Daoy (cell line): Measurements from ENCODE around the gene GALNT9. TPM values are rescaled to one million over a fixed set of nuclear protein-coding genes. Genes with fewer than 3 reads are reported as not detected.
"Not testable (repeated sequence)": the region's sequence is repeated elsewhere in the genome, so short reads cannot be mapped to it uniquely, and the experiment has no call there.

Experiments
- DNase-seq: peaks from one replicate; pipeline ENCODE4 v3.0.0-alpha.2; 2015; ENCODE audit warnings: low read depth
- total RNA-seq: library from RNA; depleted of rRNA; stranded (reverse); fragments of >200 nt; shearing (Covaris generic); gene quantifications from 2 replicates; pipeline ENCODE4 v1.2.3, GENCODE V29; 2014; rRNA removed

GALNT9 gene
- total RNA-seq, result 0.29 TPM in 1 of 2 replicates, not detected in the other

DNA sequence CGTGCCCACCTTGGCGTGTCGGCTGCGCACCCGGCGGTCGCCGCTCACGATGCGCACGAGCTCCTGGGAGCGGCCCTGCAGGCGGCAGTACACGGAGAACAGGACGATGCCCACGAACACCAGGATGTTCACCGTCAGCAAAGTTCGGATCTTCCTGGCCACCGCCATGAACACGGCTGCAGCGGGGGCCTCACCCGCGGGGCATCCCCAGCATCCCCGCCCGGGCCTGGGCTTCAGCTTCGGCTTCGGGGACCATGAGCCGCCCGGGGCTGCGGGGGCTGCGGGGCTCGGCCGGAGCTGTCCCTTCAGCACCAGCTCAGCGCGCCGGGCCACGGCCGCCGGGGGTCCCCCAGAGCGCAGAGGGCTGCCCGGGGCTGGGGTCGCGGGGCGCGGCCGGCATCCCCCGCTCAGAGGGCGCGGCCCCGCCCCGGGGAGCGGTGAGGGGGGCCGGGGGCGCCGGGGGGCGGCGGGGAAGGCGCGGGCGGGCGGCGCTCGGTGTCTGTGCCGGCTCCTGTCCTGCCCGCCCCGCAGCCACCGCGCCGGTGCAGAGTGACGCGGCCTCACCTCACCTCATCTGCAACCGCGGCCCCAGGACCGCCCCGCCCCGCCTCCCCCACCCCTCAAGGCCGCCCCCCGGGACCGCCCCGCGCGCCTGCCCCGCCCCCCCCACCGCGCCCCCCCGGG lies at the start of gene GALNT9:
Gene GALNT9 (minus strand): TSS at position 554 of the 684 bp plus-strand sequence. CDS start 386 bp downstream, at position 168.
- DNase-seq, result no peak

DNA sequence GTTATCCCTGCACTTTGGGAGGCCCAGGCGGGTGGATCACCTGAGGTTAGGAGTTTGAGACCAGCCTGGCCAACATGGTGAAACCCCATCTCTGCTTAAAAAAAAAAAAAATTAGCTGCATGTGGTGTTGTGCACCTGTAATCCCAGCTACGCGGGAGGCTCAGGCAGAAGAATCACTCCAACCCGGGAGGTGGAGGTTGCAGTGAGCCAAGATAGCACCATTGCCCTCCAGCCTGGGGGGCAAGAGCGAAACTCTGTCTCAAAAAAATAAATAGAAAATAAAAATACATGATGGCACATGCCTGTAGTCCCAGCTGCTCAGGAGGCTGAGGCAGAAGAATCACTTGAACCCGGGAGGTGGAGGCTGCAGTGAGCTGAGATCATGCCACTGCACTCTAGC lies 49.7 kb upstream of the GALNT9 start:
- DNase-seq, result not testable (repeated sequence)

DNA sequence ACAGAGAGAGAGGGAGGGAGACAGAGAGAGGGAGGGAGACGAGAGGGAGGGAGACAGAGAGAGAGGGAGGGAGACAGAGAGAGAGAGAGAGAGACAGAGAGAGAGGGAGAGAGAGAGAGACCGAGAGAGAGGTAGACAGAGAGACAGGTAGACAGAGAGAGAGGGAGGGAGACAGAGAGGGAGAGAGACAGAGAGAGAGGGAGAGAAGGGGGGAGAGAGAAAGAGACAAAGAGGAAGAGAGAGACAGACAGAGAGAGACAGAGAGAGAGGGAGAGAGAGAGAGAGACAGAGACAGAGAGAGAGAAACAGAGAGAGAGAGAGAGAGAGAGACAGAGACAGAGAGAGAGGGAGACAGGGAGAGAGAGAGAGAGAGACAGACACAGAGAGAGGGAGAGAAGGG lies 47.8 kb upstream of the GALNT9 start:
- DNase-seq, result no peak

DNA sequence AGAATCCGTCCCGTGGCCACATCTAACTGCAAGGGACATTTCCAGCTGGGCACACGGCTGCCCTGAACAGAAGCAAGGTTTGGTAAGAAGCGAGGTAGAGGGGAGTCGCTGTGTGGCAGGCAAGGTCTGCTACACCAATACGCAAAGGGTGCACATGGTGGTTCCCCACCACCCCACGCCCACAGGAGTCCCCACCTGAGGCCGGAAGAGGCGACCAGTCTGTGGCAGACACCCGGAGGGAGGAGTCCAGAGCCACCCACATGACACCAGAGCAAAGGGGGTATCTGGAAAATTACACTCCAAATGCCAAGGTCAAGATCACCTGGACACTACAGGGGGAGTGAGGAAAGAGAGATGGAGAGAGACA lies 47.1 kb upstream of the GALNT9 start:
- no peak for DNase-seq

DNA sequence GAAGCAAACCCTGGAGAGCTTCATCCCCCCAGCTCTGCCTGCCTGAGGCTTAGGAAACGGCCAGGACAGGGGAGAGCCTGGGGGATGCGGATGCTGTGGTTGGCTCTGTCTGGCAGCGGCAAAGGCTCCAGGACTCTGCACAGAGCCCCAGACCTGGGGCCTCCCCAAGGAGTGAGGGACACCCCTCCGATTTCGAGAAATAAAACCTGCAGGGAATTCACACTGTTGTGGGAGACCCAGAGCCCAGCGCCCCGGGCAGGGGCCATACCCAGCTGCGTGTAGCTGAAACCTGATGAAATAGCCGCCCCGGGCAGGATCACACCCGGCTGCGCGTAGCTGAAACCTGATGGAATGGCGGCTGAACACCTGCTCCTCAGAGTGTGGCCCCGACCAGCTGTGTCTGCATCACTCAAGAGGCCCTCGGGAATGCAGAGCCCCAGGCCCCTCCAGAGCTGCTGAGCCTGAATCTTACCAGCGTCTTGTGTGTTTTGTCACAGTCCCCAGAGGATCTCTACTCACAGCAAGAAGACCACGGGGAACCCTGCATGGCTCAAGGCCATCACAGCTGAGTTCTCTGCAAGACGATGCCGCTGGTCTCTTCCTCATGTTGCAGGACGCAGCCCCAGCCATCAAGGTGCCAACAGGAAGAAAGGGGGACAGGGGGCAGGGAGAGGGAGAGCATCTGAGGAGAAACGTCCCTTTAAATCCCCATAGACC lies 46.5 kb upstream of the GALNT9 start:
- DNase-seq, result no peak

DNA sequence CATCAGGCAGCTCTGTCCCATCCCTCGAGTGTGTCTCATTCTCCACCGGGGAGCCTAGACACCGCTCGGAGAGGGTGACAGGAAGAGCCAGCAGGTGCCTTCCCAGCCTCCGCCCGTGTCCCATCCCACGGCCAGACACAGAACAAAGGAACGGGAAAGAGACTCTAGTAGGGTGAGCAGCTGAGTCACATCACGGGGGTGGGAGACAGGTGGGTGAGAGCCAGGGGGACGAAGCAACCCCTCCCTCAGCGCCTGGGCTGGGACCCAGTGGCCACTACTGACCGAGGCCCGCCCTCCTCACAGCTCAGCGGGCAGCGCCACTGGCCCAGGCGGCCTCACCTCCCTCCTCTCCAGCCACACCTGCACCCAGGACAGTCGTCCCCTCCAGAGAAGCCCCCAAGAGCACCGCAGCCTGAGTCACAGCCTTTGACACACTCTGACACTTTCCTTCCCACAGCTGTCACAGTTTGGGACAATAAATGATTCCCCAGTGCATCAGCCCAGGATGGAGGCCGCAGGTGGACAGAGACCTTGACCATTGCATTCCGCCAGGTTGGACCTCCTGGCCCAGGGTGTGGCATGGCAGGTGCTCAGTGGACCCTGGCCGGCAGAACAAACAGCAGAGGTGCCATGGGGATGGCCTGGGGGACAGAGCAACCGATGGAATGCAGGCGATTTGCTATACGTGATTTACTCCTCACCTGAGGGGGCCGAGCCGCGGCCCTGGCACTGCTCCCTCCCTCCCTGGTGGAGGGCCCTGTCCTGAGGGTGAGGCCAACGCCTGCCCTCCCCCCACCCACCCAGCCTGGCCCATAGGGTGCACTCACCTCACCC lies 45.4 kb upstream of the GALNT9 start:
- no peak for DNase-seq

DNA sequence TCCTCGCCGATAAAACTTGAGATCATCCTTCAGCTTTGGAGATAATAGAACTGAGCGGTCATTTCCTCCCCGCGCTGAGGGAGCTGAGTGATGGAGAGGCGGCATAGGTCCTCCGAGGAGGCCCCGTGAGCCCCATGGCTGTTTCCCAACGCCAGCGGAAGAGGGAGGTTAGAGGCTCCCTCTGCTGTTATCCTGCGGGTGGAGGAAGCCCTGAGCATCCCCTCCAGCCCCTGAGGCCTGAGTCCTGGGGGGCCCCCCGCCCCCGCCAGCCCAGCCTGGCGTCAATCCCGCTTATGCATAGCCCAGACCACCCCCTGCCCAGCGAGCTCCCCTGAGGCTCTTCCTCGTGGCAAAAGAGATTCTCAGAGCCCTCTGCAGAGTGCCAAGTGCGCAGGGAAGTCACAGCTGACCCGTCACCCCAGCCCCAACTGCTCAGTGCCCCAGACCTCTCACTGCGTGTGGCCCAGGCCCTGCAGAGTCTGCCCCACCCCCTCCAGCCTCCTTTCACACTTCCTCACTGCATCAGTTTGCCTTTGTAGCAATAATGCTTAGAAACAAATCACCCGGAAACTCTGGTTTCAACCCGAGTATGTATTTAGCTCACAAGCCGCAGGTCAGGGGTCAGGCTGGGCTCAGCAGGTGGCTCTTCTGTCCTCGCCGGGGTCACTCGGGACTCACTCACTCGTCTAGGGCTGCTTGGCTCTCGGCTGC lies 44.7 kb upstream of the GALNT9 start:
- DNase-seq, result peak; percentile 26

DNA sequence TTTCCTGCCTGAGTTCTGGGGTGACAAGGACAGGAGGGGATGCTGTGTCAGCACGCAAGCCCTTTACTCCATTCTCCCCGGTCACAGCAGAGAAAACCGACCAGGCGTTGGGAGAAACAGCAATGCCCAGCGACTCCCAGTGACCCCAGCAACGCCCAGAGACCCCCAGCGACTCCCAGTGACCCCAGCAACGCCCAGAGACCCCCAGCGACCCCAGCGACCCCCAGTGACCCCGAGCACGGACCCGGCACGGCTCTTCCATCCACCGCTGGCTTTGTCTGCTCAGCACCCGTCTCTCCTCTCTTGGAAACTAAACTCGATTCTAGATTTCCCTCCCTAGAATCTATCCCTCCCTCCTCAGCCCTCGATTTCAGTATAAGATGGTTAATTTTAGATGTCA lies 38.5 kb upstream of the GALNT9 start:
- DNase-seq, result no peak

DNA sequence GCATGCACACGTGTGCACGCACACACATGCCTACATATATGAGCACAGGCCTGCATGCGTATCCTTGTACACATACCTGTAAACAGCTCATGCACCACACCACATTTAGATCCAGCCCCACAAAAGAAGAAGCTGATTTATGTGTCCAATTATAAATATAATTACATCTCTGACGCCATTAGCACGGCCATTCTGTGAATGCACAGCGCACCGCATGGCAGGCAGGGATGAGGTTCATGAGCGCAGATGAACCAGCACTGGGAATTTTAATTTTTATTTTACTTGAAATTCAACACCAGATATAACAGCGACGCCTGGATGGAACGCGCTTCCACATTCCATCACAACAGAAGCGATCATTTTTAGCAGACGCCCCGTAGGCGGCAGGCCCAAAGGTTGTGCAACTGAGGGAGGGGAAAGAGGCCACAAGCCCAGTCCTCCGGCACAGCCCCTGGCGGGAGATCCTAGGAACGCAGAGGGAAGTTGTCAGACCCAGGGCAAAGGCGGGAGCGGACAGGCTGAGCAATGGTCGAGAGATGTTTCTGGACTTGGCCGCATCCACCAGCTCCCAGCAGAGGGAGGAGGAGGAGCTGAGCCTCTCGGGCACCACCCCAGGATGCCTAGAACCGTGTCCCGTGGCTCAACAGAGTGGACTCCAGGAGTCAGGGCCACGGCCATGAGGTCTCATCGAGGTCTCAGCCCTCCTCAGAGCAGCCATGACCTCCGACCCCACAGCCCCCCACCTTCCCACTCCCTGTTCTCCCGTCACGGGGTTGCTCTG lies 37.9 kb upstream of the GALNT9 start:
- DNase-seq, result no peak

DNA sequence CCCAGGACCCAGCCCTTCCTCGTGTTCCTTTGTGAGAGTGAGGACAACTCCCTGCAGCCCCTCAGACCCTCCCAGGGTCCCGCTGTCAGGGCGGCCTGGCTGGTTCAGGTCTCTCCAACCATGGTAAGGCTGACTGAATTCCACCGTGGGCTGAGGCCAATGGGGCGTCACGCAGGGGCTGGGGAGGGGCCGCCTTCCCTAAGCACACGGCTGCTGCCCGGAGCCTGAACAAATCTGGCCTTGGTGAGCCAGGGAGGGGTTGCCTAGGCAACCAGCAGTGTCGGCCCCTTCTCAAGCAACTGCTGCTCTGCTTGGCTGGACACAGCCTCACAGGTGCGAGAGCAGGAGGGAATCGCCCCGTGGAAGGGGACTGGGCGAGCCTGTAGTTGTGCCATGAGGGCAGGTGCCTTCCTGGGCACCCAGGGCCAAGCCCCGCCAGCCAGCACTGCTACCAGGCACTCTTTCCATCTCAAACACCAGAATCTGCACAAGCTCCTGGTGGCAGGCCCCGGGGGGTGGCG lies 37.0 kb upstream of the GALNT9 start:
- no peak for DNase-seq

DNA sequence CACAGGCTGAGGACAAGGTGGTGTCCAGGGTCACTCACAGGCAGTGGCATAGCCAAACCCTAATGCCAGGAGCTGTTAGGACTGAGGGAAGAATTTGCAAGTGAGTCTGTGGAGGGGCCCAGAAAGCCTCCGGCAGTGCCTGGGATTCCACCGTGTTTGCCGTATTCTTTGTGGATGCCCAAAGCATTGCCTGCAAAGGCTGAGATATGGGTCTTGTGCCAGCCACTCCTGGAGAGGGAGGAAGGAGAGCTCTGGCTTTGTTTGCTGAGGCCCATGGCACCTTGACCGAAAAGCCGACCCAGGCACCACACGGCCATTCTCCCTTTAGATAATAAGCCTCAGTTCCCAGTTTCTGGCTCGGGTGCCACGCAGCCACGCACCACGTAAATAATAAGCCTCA lies 35.8 kb upstream of the GALNT9 start:
- no peak for DNase-seq

DNA sequence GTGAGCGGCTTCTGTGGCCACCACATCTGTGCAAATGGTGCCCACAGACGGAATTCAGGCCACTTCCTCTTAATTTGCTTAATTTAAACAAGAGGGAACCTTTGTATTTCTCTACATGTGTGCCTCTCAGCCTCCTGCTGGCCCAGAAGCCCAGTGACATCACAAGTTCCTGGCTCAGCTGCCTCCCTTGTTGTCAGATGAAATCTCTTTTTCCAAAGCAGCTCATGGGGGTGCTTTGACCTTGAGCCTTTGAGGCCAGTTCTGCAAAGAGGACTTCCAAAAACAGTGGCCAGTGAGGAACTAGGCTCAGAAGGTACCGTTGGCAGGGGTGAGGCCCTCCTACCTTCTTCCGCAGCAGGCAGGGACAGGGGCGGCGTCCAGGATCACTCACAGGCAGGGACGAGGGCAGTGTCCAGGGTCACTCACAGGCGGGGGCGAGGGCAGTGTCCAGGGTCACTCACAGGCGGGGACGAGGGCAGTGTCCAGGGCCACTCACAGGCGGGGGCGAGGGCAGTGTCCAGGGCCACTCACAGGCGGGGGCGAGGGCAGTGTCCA lies 35.0 kb upstream of the GALNT9 start:
- no peak for DNase-seq

DNA sequence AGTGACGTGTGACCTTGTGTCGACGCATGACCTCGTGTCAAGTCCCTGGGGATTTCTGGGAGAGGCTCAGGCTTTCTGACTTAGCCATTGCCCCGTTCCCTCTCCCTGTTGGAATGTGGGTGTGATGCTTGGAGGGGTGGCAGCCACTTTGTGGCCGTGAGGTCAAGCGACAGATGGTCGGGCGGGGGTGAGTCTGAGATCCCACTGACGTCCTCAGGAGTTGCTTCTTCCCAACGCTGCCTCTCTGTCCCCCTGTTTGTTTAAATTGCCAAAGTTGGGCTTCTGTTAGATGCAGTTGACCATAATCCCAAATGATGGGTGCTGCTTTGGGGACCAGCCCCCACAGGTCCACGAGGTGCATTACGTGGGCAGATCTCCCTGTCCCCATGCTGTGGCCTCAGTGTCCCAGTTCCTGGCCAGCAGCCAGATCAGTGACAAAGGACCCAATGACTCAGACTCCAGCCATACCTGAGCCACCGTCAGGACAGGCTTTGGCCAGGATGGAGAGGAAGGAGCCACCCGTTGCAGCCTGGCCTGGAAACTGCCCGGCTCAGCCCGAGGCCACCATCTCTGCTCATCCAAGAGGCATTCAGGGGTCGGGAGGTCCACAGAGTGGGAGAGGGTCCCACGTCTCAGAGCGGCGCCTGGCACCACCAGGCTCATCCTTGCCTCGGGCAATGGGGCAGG lies 34.4 kb upstream of the GALNT9 start:
- no peak for DNase-seq

DNA sequence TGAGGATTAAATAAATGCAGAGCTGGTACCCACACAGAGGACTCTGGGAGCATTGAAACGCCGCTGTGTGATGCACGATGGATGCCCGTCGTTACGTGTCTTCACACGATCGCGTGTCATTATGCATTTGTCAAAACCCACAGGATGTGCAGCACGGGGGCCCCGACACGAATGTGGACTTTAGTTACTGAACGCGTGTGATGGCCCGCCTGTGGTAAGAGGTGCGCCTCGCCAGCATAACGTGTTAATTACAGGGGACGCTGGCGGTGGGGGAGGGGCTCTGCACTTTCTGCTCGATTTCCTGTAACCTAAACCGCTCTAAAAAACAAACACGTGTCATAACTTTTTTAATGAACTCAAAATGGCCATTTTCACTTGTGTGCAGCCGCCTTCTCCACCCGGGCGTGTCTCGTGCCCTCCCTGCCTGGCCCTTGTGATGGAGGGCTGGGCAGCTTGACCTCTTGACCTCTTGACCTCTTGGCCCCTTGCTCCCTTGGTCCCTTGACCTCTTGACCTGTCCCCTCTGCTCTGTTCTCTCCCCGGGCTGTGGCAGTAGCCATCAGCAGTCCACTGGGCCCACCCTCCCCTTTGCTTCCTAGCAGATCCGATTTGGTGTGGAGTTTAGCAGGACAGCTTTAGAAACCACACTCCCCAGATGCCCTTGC lies 33.7 kb upstream of the GALNT9 start:
- no peak for DNase-seq

DNA sequence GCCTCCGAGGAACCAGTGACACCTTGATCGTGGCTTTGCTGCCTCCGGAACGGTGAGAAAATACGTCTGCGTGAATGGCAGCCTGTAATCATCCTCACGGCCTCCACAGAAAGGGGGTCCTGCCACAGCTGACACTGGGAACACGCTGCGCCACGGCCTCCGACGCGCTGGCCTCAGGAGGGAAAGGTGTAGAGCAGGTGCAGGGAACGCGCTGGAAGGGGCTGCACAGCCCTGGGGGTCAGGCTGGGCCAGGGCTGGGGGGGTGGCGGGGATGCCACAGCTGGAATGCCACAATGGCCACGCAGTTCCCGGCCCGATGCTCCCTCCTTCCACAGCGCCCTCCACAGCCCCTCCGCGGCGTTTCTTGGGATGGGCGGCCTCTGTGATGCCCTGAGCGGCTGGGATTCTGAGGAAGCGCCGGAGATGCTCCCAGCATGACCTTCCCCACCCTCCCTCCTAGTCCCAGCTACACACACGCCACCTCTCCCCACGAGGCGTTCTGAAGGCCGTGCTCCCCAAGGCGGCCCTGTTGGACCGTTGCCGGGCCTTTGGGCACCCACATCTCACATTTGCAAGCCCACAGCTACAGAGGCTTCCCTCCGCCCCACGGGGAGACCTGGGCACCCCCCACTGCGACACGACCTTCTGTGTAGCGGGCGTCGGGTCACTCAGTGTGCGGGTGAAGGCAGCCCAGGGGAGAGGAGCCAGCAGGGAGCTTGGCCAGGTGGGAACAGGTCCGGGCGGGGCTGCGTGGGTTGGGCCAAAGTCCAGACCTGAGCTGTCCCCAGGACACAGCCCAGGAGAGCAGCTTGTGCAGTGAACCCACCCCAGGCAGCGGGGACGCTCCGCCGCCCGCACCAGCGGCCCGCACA lies 31.8 kb upstream of the GALNT9 start:
- DNase-seq, result no peak

DNA sequence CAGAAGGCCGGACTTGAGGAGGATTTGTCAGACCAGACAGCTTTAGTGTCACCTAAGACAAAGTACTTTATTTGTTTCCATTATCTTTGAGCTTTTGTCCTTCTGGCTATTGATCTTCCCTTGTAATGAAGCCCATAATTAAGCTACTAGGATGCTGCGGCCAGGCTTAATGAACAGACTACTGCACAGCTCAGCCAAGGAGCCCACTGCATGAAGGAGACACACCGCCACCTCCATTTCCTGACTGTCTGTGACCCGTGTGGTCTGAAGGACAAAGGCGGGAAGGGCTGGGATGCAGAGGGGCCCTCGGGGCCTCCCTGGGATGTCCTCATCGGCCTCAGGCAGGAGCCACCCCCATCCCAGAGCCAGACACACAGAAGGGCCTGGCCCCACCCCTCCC lies 31.0 kb upstream of the GALNT9 start:
- DNase-seq, result no peak

DNA sequence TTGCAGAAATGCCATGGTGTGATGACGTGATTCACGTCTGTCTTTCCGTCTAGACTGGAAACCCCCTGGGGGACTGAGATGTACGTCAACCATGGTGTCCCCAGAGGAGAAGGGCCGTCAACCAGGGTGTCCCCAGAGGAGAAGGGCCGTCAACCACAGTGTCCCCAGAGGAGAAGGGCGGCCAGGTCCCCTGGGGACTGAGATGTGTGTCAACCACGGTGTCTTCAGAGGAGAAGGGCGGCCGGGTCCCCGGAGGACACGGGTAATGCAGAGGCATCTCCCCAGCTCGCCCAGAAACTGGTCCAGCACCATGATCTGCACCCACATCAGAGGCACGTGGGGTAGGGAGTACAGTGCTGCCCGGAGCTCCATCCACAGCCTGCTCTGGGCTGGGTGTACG lies 30.6 kb upstream of the GALNT9 start:
- DNase-seq, result no peak

DNA sequence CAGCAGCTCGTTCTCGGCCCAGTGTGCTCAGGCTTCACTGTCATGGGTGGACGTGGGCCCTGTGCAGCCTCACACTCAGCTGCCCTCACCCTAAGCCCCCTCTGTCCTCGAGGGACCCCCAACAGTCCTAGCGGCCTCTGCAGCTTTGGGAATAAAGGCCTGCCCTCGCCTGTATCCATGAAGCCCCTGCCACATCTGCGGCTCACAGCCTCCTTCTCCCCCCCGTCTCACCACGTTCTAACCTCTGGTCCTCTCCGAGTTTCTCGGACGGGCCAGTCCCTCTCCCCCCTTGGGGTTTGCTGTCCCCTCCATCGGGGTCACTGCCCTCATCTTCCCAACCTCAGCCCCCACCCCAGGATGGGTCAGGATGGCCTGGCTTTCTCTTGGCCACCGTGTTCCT lies 30.2 kb upstream of the GALNT9 start:
- DNase-seq, result no peak
